RWPE2 (cell line): ENCODE measurements around the gene RABGEF1.
"Not testable (repeated sequence)": the region's sequence is repeated elsewhere in the genome, so short reads cannot be mapped to it uniquely, and the experiment has no call there.

Experiments
- ATAC-seq: fragments of 200-7000 bp; cut with Tn5 transposase; 3 replicates; pipeline ENCODE4 v1.9.1; 2021; ENCODE audit warnings: low read depth
- DNase-seq: peaks from one replicate; pipeline ENCODE4 v3.0.0-alpha.2; 2020; ENCODE audit warnings: low spot score
- H3K27ac ChIP-seq: fragments of 450-650 bp; 2 replicates; pipeline ENCODE4 v1.5.1; 2017; ENCODE audit warnings: mild to moderate bottlenecking; ENCODE audit not compliant: poor library complexity, severe bottlenecking
- H3K27me3 ChIP-seq: fragments of 250-450 bp; sonication (Bioruptor Pico); 2 replicates; pipeline ENCODE4 v1.5.1; 2021; ENCODE audit warnings: mild to moderate bottlenecking, moderate library complexity; ENCODE audit not compliant: insufficient read depth, poor library complexity, severe bottlenecking
- H3K36me3 ChIP-seq: fragments of 250-450 bp; sonication (Bioruptor Pico); 2 replicates; pipeline ENCODE4 v1.5.1; 2020; ENCODE audit warnings: low read depth, mild to moderate bottlenecking, moderate library complexity
- H3K4me1 ChIP-seq: fragments of 250-450 bp; sonication (Bioruptor Pico); 2 replicates; pipeline ENCODE4 v1.5.1; 2021; ENCODE audit warnings: mild to moderate bottlenecking, moderate library complexity; ENCODE audit not compliant: insufficient read depth, poor library complexity, severe bottlenecking
- H3K4me3 ChIP-seq: fragments of 250-450 bp; sonication (Bioruptor Pico); 2 replicates; pipeline ENCODE4 v1.5.1; 2021; ENCODE audit warnings: mild to moderate bottlenecking, moderate library complexity; ENCODE audit not compliant: severe bottlenecking
- H3K9me3 ChIP-seq: fragments of 250-450 bp; sonication (Bioruptor Pico); 2 replicates; pipeline ENCODE4 v1.5.1; 2021; ENCODE audit warnings: mild to moderate bottlenecking, moderate library complexity; ENCODE audit not compliant: severe bottlenecking
- TF ChIP-seq, protein P1 (sequence below): fragments of 450-650 bp; IDR thresholded peaks from one replicate; pipeline ENCODE4 v1.5.1; 2017; ENCODE audit warnings: mild to moderate bottlenecking, moderate library complexity; ENCODE audit not compliant: poor library complexity, severe bottlenecking

The RABGEF1 gene

DNA sequence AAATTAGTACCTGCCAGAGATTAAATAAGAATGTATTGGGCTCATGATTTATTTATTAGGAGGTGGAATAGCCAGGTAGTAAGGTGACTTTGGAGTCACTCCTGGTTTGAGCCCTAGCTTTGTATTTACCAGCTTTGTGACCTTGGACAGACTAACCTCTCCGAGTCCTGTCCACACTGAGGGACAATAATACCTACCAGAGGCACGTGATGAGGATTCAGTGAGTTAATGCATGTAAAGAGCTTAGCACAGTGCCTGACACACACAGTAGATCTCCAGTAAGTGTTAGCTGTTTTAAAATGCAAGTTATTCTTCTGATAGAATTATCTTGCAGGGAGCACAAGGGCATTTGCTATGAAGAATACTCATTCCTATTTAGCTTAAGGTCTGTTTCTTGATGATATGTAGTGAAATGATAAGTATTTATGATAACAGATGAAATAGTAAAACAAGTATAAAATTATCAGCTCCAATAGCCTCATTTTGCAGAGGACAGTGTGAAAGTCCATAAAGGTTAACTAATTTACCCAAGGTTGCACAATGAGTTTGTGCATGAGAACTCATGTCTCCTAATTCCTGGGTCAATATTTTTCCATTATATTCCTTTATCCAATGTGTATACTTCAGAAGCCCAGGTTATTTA is 36.4 kb downstream of the RABGEF1 start:
- no peaks in the 10 kb centered on the region for H3K9me3 ChIP-seq
- H3K27ac ChIP-seq, result no peak overlapping the region
- no peak overlapping the region for H3K4me3 ChIP-seq
- no peaks in the 10 kb centered on the region for H3K4me1 ChIP-seq
- DNase-seq (no peak), ATAC-seq (no peak)
- TF ChIP-seq, protein P1, sequence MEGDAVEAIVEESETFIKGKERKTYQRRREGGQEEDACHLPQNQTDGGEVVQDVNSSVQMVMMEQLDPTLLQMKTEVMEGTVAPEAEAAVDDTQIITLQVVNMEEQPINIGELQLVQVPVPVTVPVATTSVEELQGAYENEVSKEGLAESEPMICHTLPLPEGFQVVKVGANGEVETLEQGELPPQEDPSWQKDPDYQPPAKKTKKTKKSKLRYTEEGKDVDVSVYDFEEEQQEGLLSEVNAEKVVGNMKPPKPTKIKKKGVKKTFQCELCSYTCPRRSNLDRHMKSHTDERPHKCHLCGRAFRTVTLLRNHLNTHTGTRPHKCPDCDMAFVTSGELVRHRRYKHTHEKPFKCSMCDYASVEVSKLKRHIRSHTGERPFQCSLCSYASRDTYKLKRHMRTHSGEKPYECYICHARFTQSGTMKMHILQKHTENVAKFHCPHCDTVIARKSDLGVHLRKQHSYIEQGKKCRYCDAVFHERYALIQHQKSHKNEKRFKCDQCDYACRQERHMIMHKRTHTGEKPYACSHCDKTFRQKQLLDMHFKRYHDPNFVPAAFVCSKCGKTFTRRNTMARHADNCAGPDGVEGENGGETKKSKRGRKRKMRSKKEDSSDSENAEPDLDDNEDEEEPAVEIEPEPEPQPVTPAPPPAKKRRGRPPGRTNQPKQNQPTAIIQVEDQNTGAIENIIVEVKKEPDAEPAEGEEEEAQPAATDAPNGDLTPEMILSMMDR, result no peak
- H3K36me3 ChIP-seq, result peaks cover 88% of the 10 kb centered on the region
- no peaks in the 10 kb centered on the region for H3K27me3 ChIP-seq

DNA sequence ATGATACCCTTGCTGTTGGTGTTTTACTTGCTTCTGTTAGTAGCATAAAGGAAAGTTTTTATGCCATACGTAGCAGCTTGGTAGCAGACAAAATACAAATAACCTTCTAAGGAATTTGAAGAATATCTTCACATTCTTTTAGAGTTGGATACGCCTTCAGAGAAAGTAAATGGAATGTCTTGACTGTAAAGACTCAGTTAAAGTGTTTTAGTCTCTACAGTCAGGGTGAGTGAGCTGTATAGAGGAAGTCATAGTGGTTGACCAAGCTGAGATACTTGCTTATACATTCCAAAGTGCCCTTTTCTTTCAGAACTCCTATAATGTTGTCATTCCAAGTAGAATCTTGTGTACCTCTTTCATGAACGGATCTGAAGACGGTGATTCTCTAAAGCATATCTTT is 37.7 kb downstream of the RABGEF1 start:
- Histone ChIP-seq H3K4me1 (no peaks in the 10 kb centered on the region), H3K27ac (no peak overlapping the region), H3K27me3 (no peaks in the 10 kb centered on the region), H3K9me3 (no peaks in the 10 kb centered on the region), H3K4me3 (no peak overlapping the region), H3K36me3 (peaks cover 87% of the 10 kb centered on the region)
- TF ChIP-seq, protein P1, result no peak
- DNase-seq, result no peak
- ATAC-seq, result no peak

DNA sequence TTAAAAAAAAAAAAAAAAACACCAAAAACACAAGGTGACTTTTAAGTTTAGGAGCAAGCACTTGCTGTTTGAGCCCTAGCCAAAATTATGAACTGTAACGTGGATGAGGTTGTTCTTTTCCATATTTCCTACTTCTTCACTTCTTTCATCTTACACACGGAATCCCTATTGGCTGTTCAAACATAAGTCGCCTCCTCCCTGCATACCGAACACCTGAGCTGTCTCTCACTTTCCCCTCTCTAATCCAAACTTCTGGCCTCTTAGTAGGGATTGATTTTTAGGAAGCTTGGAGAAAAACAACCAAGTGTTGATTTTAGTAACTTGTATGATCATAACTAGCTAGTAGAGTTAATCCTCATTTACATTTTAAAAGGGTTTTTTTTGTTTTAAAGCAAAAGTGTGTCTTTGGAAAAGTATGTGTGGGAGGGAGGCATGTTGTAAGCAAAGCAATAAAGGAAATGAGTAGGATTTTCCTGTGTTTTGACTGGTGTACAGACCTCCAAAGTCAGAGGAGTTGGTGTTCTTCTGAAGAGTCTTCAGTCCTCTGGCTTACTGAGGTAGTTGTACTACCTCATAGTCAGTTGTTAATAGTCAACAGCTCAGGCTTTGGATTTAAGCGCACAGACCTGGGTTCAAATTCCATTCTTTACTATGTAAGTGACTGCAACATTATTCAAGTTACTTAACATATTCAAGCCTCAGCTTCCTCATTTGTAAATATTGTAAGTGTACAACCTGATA is 39.3 kb downstream of the RABGEF1 start:
- H3K9me3 ChIP-seq, result no peaks in the 10 kb centered on the region
- TF ChIP-seq, protein P1, result no peak
- no peak overlapping the region for H3K4me3 ChIP-seq
- peak overlapping the region; percentile 46 for H3K27ac ChIP-seq
- peak; percentile 89 for ATAC-seq
- no peak for DNase-seq
- H3K27me3 ChIP-seq, result no peaks in the 10 kb centered on the region
- H3K4me1 ChIP-seq, result no peaks in the 10 kb centered on the region
- peaks cover 85% of the 10 kb centered on the region for H3K36me3 ChIP-seq

DNA sequence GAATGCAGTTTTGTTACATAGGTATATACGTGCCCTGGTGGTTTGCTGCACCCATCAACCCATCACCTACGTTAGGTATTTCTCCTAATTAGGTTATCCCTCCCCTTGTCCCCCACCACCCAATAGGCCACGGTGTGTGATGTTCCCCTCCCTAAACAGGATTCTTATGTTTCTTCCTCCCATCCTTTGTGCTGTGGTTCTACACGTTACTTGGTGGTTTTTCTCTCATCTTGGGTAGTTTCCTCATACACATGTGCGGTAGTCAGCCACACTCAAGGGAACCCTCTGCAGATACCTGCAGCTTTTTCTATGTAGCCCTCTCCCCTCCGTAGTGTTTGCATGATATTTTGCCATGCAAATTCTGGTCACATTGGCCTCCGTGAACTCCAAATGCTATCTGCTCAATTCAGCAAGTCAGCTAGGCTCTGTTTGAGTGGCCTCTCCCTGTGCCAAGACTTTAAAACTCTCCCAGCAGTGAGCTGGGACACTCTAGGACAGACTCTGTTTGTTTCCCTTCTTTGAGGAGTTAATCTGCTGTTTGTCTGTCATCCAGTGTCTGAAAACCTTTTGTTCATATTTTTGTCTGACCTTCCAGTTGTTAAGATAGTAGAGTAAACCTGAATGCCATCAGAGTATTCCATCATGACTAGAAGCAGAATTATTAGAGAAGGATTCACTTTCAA is 41.0 kb downstream of the RABGEF1 start:
- H3K36me3 ChIP-seq, result peaks cover 84% of the 10 kb centered on the region
- ATAC-seq (no peak), DNase-seq (no peak)
- H3K27ac ChIP-seq, result no peak overlapping the region
- H3K4me3 ChIP-seq, result no peak overlapping the region
- H3K27me3 ChIP-seq, result no peaks in the 10 kb centered on the region
- TF ChIP-seq, protein P1, result no peak
- no peaks in the 10 kb centered on the region for H3K4me1 ChIP-seq
- H3K9me3 ChIP-seq, result no peaks in the 10 kb centered on the region

DNA sequence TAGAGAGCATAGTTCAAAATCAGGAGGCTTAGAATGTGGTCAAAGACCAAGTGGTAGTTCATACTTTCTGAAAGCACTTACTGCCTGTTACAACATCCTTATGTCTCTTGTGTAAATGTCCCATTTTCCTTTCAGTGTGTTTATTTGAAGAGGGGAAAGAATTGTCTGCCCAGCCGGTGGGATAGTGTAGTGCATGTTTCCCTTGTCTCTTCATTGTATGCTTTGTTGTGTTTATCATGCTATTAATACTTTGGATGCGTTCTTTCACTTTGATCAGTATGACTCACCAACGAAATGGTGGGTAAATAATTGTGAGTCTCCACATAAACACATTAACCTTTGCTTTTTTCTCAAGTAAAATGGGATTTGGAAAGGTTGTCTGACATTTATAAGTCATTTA is 42.3 kb downstream of the RABGEF1 start:
- ATAC-seq, result not testable (repeated sequence)

DNA sequence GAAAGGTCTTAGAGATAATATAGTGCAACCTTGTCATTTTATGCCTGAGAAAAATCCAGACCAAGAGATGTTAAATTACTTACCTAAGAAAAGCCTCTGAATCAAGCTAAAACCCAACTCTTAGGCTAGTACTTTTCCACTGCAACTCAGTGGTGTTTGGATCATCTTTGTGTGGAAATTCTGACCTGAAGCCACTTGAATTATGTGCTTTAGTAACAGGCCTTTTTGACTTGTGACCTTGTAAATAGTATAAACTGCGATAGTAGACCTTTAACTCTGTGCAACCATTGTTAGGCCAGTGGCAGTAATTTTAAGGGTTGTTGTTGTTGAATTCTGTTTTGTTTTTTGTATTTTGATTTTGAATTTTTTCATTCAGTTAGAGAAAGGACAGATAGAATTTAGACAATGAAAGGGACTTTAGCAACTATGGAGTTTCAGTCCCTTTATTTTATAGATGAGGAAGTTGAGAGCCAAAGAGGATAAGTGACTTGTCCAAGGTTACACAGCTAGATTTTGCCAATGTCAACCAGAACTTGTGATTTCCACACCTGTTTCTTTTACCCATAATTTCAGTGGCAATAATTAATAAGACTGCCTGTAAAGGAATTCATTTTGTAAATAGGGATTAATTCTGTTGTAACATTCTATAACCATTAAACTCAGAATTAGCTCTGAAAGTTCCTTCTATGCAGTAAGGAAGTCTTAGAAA is 43.5 kb downstream of the RABGEF1 start:
- not testable (repeated sequence) for ATAC-seq, H3K9me3 ChIP-seq, H3K27ac ChIP-seq, H3K27me3 ChIP-seq, H3K4me1 ChIP-seq, H3K4me3 ChIP-seq, DNase-seq
- peaks cover 81% of the 10 kb centered on the region for H3K36me3 ChIP-seq

More for the DNA sequence above, 42.3 kb downstream of the RABGEF1 start:
- H3K9me3 ChIP-seq, H3K27me3 ChIP-seq, H3K4me1 ChIP-seq, H3K4me3 ChIP-seq, H3K27ac ChIP-seq, DNase-seq: not testable (repeated sequence)
- peaks cover 80% of the 10 kb centered on the region for H3K36me3 ChIP-seq
